ENCODE results near the gene UNC45A. TPM values are rescaled to one million over a fixed set of nuclear protein-coding genes. Genes with fewer than 3 reads are reported as not detected.

The UNC45A gene
- total and polyA plus RNA-seq, 2 of the 4 experiments (the other 2 are of a cell fraction): 68.9 to 100 TPM

DNA sequence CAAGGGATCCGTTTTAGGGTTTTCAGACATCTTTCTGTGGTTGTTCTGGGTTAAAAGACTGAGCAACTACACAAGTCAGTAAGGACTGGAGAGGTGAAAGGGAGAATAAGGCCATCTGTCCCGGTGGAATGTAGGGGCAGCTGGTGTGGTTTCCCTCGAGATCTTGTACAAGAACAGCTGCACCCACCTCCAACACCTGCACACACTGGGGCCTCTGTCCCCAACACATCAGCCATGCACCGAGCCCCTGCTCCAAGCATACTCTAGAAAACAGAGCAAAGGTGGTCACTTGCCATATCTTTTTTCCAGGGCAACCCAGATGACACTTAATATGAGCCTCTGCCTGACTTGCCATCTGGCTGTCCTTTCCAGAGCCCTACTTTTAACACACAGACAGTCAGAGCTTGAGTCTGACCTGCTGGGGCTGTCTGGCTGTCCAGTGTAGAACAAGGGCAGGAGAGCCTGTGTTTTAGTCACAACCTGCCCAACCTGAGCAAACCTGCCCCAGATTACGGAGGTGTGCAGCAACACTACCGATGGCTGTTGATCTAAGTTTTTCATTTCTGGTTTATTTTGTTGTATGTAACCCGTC lies 19.8 kb upstream of the UNC45A start:
- Histone ChIP-seq H3K9ac (ENCODE audit: low read depth, low read length) (no peak overlapping the region), H3K36me3 (ENCODE audit: control insufficient read depth, insufficient read depth, low read length) (peaks cover 54% of the 10 kb centered on the region), H3K4me2 (ENCODE audit: low read depth, low read length) (no peak overlapping the region), H2BK15ac (ENCODE audit: low read depth, low read length) (no peak overlapping the region), H3K79me1 (ENCODE audit: low read depth in 1 of 2, low read length in 2 of 2) (no peaks in the 10 kb centered on the region), H3K4ac (ENCODE audit: low read depth, low read length) (no peak overlapping the region), H2AFZ (replicated peaks; ENCODE audit: low read length, poor library complexity) (peak overlapping the region; percentile 48), H3K4me3 (ENCODE audit: insufficient read depth, low read depth, low read length) (no peak overlapping the region), H3K56ac (ENCODE audit: extremely low read depth, insufficient read depth, low read length) (no peak overlapping the region), H3K9me1 (ENCODE audit: insufficient read depth, low read length) (peaks cover 3% of the 10 kb centered on the region; the same call in 1 of the 2 replicates), H4K8ac (ENCODE audit: low read depth in 2 of 2, low read length in 2 of 2) (peak overlapping the region in 1 of 2 experiments; percentile 35; a peak in 1 of 4 replicates), H4K5ac (ENCODE audit: low read depth, low read length) (no peak overlapping the region), H3K9me3 (ENCODE audit: control insufficient read depth, insufficient read depth, low read length) (no peaks in the 10 kb centered on the region), H2BK120ac (ENCODE audit: low read depth, low read length) (no peak overlapping the region), H3K27ac (ENCODE audit: insufficient read depth, low read length) (0 out of 2 replicates have a peak overlapping the region, but pooled peaks have one; percentile 5), H3K14ac (replicated peaks; ENCODE audit: low read depth, low read length) (no peak overlapping the region; the same call in 1 of the 2 replicates), H3K4me1 (ENCODE audit: control insufficient read depth, insufficient read depth, low read length) (peaks cover 10% of the 10 kb centered on the region; the same call in 1 of the 2 replicates), H2BK5ac (ENCODE audit: low read depth, low read length, poor library complexity, severe bottlenecking) (no peak overlapping the region), H3K23ac (ENCODE audit: low read depth, low read length) (no peak overlapping the region; the same call in 1 of the 2 replicates), H3K27me3 (ENCODE audit: control insufficient read depth, insufficient read depth, low read length) (no peaks in the 10 kb centered on the region), H4K91ac (ENCODE audit: insufficient read depth, low read depth, low read length) (no peak overlapping the region), H3K18ac (ENCODE audit: low read depth, low read length) (no peak overlapping the region), H2AK5ac (ENCODE audit: low read depth, low read length) (peak overlapping the region; percentile 35), H2AK9ac (replicated peaks; ENCODE audit: low read depth, low read length, poor library complexity) (peak overlapping the region; percentile 66), H4K20me1 (ENCODE audit: insufficient read depth, low read length) (no peaks in the 10 kb centered on the region), H2BK20ac (ENCODE audit: low read depth, low read length) (no peak overlapping the region)
- dilution Hi-C loops (cut with HindIII; ENCODE audit: low sequenced_read_pairs, unreplicated experiment): no loop called here
- ChIA-PET POLR2A (ENCODE audit: unreplicated experiment) (no interaction called here), CTCF (no interaction called here)
- no TSS peak for BruUV-seq (replicated peaks)
- TF ChIP-seq SMC3 (IDR thresholded peaks at IDR 0.05; ENCODE audit: low read depth, low read length) (no peak), RCOR1 (IDR thresholded peaks at IDR 0.05; ENCODE audit: insufficient replicate concordance, low read length) (no peak), FOS (IDR thresholded peaks at IDR 0.05; ENCODE audit: low read depth, low read length) (no peak), RAD21 (IDR thresholded peaks at IDR 0.05; ENCODE audit: low read length) (no peak), NFE2L2 (IDR thresholded peaks at IDR 0.05; ENCODE audit: low read depth, low read length) (no peak), CHD1 (IDR thresholded peaks at IDR 0.05; ENCODE audit: low read depth, low read length) (no peak), MAFK (IDR thresholded peaks at IDR 0.05; ENCODE audit: low read depth, low read length) (no peak), CEBPB (IDR thresholded peaks at IDR 0.05; ENCODE audit: low read depth, low read length) (no peak), RFX5 (IDR thresholded peaks at IDR 0.05; ENCODE audit: low read depth, low read length) (no peak), MXI1 (IDR thresholded peaks at IDR 0.05; ENCODE audit: borderline replicate concordance, low read depth, low read length) (no peak)
- TF ChIP-seq, protein P1, sequence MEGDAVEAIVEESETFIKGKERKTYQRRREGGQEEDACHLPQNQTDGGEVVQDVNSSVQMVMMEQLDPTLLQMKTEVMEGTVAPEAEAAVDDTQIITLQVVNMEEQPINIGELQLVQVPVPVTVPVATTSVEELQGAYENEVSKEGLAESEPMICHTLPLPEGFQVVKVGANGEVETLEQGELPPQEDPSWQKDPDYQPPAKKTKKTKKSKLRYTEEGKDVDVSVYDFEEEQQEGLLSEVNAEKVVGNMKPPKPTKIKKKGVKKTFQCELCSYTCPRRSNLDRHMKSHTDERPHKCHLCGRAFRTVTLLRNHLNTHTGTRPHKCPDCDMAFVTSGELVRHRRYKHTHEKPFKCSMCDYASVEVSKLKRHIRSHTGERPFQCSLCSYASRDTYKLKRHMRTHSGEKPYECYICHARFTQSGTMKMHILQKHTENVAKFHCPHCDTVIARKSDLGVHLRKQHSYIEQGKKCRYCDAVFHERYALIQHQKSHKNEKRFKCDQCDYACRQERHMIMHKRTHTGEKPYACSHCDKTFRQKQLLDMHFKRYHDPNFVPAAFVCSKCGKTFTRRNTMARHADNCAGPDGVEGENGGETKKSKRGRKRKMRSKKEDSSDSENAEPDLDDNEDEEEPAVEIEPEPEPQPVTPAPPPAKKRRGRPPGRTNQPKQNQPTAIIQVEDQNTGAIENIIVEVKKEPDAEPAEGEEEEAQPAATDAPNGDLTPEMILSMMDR (conservative IDR thresholded peaks at IDR 0.05; ENCODE audit: low read depth, low read length): no peak
- TF ChIP-seq, protein P2, sequence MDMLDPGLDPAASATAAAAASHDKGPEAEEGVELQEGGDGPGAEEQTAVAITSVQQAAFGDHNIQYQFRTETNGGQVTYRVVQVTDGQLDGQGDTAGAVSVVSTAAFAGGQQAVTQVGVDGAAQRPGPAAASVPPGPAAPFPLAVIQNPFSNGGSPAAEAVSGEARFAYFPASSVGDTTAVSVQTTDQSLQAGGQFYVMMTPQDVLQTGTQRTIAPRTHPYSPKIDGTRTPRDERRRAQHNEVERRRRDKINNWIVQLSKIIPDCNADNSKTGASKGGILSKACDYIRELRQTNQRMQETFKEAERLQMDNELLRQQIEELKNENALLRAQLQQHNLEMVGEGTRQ (IDR thresholded peaks at IDR 0.05; ENCODE audit: low read depth, low read length): no peak
- TF ChIP-seq, protein P3, sequence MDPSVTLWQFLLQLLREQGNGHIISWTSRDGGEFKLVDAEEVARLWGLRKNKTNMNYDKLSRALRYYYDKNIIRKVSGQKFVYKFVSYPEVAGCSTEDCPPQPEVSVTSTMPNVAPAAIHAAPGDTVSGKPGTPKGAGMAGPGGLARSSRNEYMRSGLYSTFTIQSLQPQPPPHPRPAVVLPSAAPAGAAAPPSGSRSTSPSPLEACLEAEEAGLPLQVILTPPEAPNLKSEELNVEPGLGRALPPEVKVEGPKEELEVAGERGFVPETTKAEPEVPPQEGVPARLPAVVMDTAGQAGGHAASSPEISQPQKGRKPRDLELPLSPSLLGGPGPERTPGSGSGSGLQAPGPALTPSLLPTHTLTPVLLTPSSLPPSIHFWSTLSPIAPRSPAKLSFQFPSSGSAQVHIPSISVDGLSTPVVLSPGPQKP (IDR thresholded peaks at IDR 0.05; ENCODE audit: borderline replicate concordance, low read depth, low read length): no peak
- intact Hi-C loops (cut with micrococcal nuclease): no loop called here
- 100% methylated on average over 1 of the region's 7 CpGs; no CpG with 5 or more reads in 1 of the 2 experiments for WGBS, 2 experiments (ENCODE audit: extremely low coverage in 2 of 2, insufficient read length in 1 of 2)
- ATAC-seq (ENCODE audit: low read depth): no peak
- in situ Hi-C loops (cut with MboI; ENCODE audit: low sequenced_read_pairs): no loop called here
- no peak for DNase-seq

Measured in IMR-90 (cell line).